GM12878 (cell line): Measurements from ENCODE around the gene OSGEP. TPM values are rescaled to one million over a fixed set of nuclear protein-coding genes. Genes with fewer than 3 reads are reported as not detected.

Experiments used
- ATAC-seq: fragments of 200-7000 bp; cut with Tn5 transposase; 3 replicates; pipeline ENCODE4 v1.9.1; 2020; ENCODE audit warnings: mild to moderate bottlenecking, moderate library complexity
- BruUV-seq: library from RNA; stranded (reverse); fragments of 400-500 nt; replicated peaks from 2 replicates; lab custom pipeline; 2021; lab: Mats Ljungman, UMichigan
- CTCF ChIA-PET: fragments of 300-600 bp; sonication (Branson Sonifier 250); formaldehyde crosslinking; extraction: SDS; loops from one replicate; lab custom pipeline; 2021; ENCODE audit warnings: inconsistent platforms; lab: Yijun Ruan, JAX
- POLR2A ChIA-PET: fragments of 350-600 bp; formaldehyde crosslinking; extraction: SDS; loops from one replicate; lab custom pipeline; 2021; ENCODE audit warnings: inconsistent platforms; lab: Charles Lee
- RAD21 ChIA-PET: fragments of 300-600 bp; sonication (Branson Sonifier 250); formaldehyde crosslinking; loops from one replicate; lab custom pipeline; 2023; ENCODE audit warnings: antibody characterized with exemption; ENCODE audit not compliant: unreplicated experiment; lab: Charles Lee
- SMC1A ChIA-PET: fragments of 300-600 bp; sonication (Branson Sonifier 250); formaldehyde crosslinking; loops from one replicate; lab custom pipeline; 2023; ENCODE audit not compliant: unreplicated experiment, uncharacterized antibody; lab: Charles Lee
- DNase-seq: peaks from one replicate; pipeline ENCODE4 v3.0.0-alpha.2; 2011; ENCODE audit warnings: low read depth, low spot score
- FAIRE-seq: peaks from 3 replicates; lab custom pipeline; 2011; peaks lifted over from hg19 to GRCh38; lab: Jason Lieb, UNC
- H2AFZ ChIP-seq: 2 replicates; pipeline ENCODE4 v1.6.0; 2011; ENCODE audit warnings: low read depth, low read length, control low read depth; ENCODE audit not compliant: control insufficient read depth
- H3K27ac ChIP-seq: 2 replicates; pipeline ENCODE4 v1.5.1; 2011; ENCODE audit warnings: control low read depth; ENCODE audit not compliant: control insufficient read depth, insufficient read depth
- H3K27me3 ChIP-seq, 2 experiments: replicated peaks in 1 of 2; 2 replicates each; pipeline versions ENCODE4 v1.6.0 to v1.6.1; 2011; ENCODE audit warnings: low read length in 1 of 2; ENCODE audit not compliant: control insufficient read depth in 2 of 2, insufficient read depth in 2 of 2
- H3K36me3 ChIP-seq, 2 experiments: 2 replicates each; pipeline ENCODE4 v1.5.1; 2011; ENCODE audit warnings: low read length in 1 of 2; ENCODE audit not compliant: control insufficient read depth in 2 of 2, insufficient read depth in 2 of 2
- H3K4me1 ChIP-seq: 2 replicates; pipeline ENCODE4 v1.6.1; 2011; ENCODE audit warnings: mild to moderate bottlenecking, low read length, moderate library complexity, mixed read lengths; ENCODE audit not compliant: control insufficient read depth, insufficient read depth
- H3K4me2 ChIP-seq: 2 replicates; pipeline ENCODE4 v1.6.0; 2011; ENCODE audit warnings: control low read depth; ENCODE audit not compliant: control insufficient read depth, insufficient read depth
- H3K4me3 ChIP-seq: fragments of 200-600 bp; sonication (generic); 2 replicates; pipeline ENCODE4 v1.5.1; 2016
- H3K79me2 ChIP-seq: 2 replicates; pipeline ENCODE4 v1.6.0; 2011; ENCODE audit warnings: low read length; ENCODE audit not compliant: control insufficient read depth, insufficient read depth
- H3K9ac ChIP-seq: 2 replicates; pipeline ENCODE4 v1.8.0; 2011; ENCODE audit warnings: low read length, control low read depth, mixed read lengths; ENCODE audit not compliant: control insufficient read depth, insufficient read depth
- H3K9me3 ChIP-seq: replicated peaks from 3 replicates; pipeline ENCODE4 v1.5.1; 2011; ENCODE audit warnings: mild to moderate bottlenecking, low read length; ENCODE audit not compliant: control insufficient read depth, insufficient read depth
- H4K20me1 ChIP-seq: 2 replicates; pipeline ENCODE4 v1.6.0; 2011; ENCODE audit not compliant: control insufficient read depth, insufficient read depth
- BCL11A ChIP-seq: IDR thresholded peaks from 2 replicates; pipeline ENCODE4 v1.6.1; 2011; ENCODE audit warnings: low read depth, low read length
- BMI1 ChIP-seq: fragments of 450-650 bp; IDR thresholded peaks from 2 replicates; pipeline ENCODE4 v1.6.1; 2016; ENCODE audit warnings: mild to moderate bottlenecking, moderate library complexity, borderline replicate concordance
- CBFB ChIP-seq: IDR thresholded peaks from 2 replicates; pipeline ENCODE4 v1.6.1; 2016; ENCODE audit warnings: antibody characterized with exemption, low read depth
- ESRRA ChIP-seq: IDR thresholded peaks from 2 replicates; pipeline ENCODE4 v1.6.1; 2012; ENCODE audit warnings: mild to moderate bottlenecking, low read length, improper control_type of control experiment
- ETV6 ChIP-seq, 2 experiments: fragments of 450-650 bp in 1 of 2; IDR thresholded peaks in 1 of 2; conservative IDR thresholded peaks in 1 of 2; 2 replicates each; pipeline ENCODE4 v1.6.1; 2014; ENCODE audit warnings: antibody characterized with exemption in 1 of 2, borderline replicate concordance in 1 of 2, low read depth in 1 of 2, mild to moderate bottlenecking in 1 of 2, moderate library complexity in 1 of 2
- FOS ChIP-seq: IDR thresholded peaks from 3 replicates; pipeline ENCODE4 v1.6.1; 2011; ENCODE audit warnings: borderline replicate concordance; ENCODE audit not compliant: insufficient read length; ENCODE audit errors: extremely low read depth
- HDAC6 ChIP-seq: fragments of 200-600 bp; sonication (generic); IDR thresholded peaks from one replicate; pipeline ENCODE4 v1.8.0; 2017; ENCODE audit warnings: antibody characterized with exemption; ENCODE audit not compliant: unreplicated experiment
- IKZF2 ChIP-seq, 2 experiments: fragments of 450-650 bp; IDR thresholded peaks; 2 replicates each; pipeline ENCODE4 v1.6.1; 2017; ENCODE audit warnings: mild to moderate bottlenecking in 2 of 2, moderate library complexity in 2 of 2
- PKNOX1 ChIP-seq: fragments of 450-650 bp; IDR thresholded peaks from 2 replicates; pipeline ENCODE4 v1.6.1; 2016; ENCODE audit warnings: mild to moderate bottlenecking
- RUNX3 ChIP-seq: IDR thresholded peaks from 2 replicates; pipeline ENCODE4 v1.6.1; 2012; ENCODE audit warnings: low read length, inconsistent platforms
- SIN3A ChIP-seq: IDR thresholded peaks from 2 replicates; pipeline ENCODE4 v1.6.1; 2012; ENCODE audit warnings: low read depth, low read length, improper control_type of control experiment
- SMARCA5 ChIP-seq: fragments of 450-650 bp; IDR thresholded peaks from 2 replicates; pipeline ENCODE4 v1.6.1; 2017; ENCODE audit warnings: mild to moderate bottlenecking
- SPI1 ChIP-seq: IDR thresholded peaks from 2 replicates; pipeline ENCODE4 v1.6.1; 2011; ENCODE audit warnings: low read depth, mild to moderate bottlenecking, low read length, moderate library complexity, borderline replicate concordance; ENCODE audit not compliant: insufficient read depth
- TCF12 ChIP-seq: IDR thresholded peaks from 2 replicates; pipeline ENCODE4 v1.6.1; 2011; ENCODE audit warnings: low read depth, mild to moderate bottlenecking, low read length
- TCF3 ChIP-seq: IDR thresholded peaks from 2 replicates; pipeline ENCODE4 v1.6.1; 2012; ENCODE audit warnings: low read depth, mild to moderate bottlenecking, low read length, borderline replicate concordance; ENCODE audit not compliant: insufficient read depth
- ZNF274 ChIP-seq: IDR thresholded peaks from one replicate; pipeline ENCODE4 v1.8.0; 2011; ENCODE audit not compliant: insufficient read length, insufficient read depth
- ZNF384 ChIP-seq: IDR thresholded peaks from 2 replicates; pipeline ENCODE4 v1.6.1; 2012; ENCODE audit warnings: low read depth, mild to moderate bottlenecking, low read length, improper control_type of control experiment, borderline replicate concordance
- WGBS: methylation state at CpG from one replicate; pipeline ENCODE4 v1.1.6; 2016; ENCODE audit warnings: low lambda C conversion rate; ENCODE audit not compliant: insufficient replicate concordance, insufficient coverage; ENCODE audit errors: missing lambda C conversion rate; 5-methylcytosine and 5-hydroxymethylcytosine counted together
- in situ Hi-C: fragments of 300-500 bp; cut with MboI; formaldehyde crosslinking; loops from 9 replicates; pipeline ENCODE4 v1.14.3; 2018; ENCODE audit warnings: mixed read lengths
- intact Hi-C: fragments of 100-400 bp; cut with micrococcal nuclease; formaldehyde crosslinking; loops from one replicate; pipeline ENCODE4 v1.14.2; 2022; ENCODE audit not compliant: unreplicated experiment
- polyA plus RNA-seq, 11 experiments: library from polyadenylated mRNA; depleted of rRNA in 4 of 11; unstranded in 6 of 11; stranded (reverse) in 5 of 11; fragments of >200 nt; fragmentation: Nextera tagmentation in 4 of 11; fragmentation: Illumina TruSeq in 1 of 11; extraction: Ambion mirVana in 4 of 11; extraction: Trizol in 1 of 11; gene quantifications; 1 replicate in 1 of 11; 2 replicates in 10 of 11; pipeline versions ENCODE4 v1.2.1 to v1.2.3, GENCODE V29; 2011 to 2016; ENCODE audit warnings: inconsistent platforms in 2 of 11, missing spikeins in 2 of 11, low read depth in 1 of 11
- total RNA-seq, 4 experiments: library from RNA; depleted of rRNA in 3 of 4; stranded (reverse); fragments of >200 nt in 3 of 4; fragmentation: Illumina TruSeq in 1 of 4; extraction: Trizol in 1 of 4; gene quantifications; 2 replicates each; pipeline versions ENCODE4 v1.2.1 to v1.2.3, GENCODE V29; 2013 to 2021

Gene OSGEP
- total and polyA plus RNA-seq, 10 of the 15 experiments (the other 5 are each of a cell fraction or from before 2014, with no cell fraction given), result 47.8 to 88.9 (median 52.8) TPM

GRCh38 chr14:20460458-20461224 lies 6.0 kb upstream of the OSGEP start:
- peak overlapping the region; percentile 87 for H3K27ac ChIP-seq
- TF ChIP-seq CBFB (no peak), IKZF2 (IDR thresholded peaks at IDR 0.05) (0 out of 4 replicates have a peak, but pooled peaks of 1 of the 2 experiments have one; percentile 1), PKNOX1 (peak; percentile 15; the same call in 1 of the 2 replicates), SPI1 (peak; percentile 69; the same call in 1 of the 2 replicates), FOS (no peak), ZNF274 (no peak), ZNF384 (no peak), SMARCA5 (0 out of 2 replicates have a peak, but pooled peaks have one; percentile 62), HDAC6 (no peak), RUNX3 (no peak; the same call in 1 of the 2 replicates), TCF3 (0 out of 2 replicates have a peak, but pooled peaks have one; percentile 17), ESRRA (no peak), BMI1 (no peak), TCF12 (0 out of 2 replicates have a peak, but pooled peaks have one; percentile 22), BCL11A (no peak), ETV6 (conservative IDR thresholded peaks at IDR 0.05 in 1 of 2, IDR thresholded peaks at IDR 0.05 in 1 of 2; ENCODE audit: borderline replicate concordance in 1 of 2, low read depth in 1 of 2) (peak in 1 of 2 experiments; percentile 73; a peak in 2 of 4 replicates), SIN3A (peak; percentile 24; the same call in 1 of the 2 replicates)
- POLR2A ChIA-PET, result interaction anchor here (0.8 to 1.4 kb wide), 12 partner anchors 8 to 223 kb away, joined by 3 to 14 read pairs (median 5); partner anchors contain the start of genes CCNB1IP1, PARP2, PNP and RNASE4
- CTCF ChIA-PET, result interaction anchor here (0.6 to 5.4 kb wide), 11 partner anchors 10 to 1020 kb away, joined by 3 to 39 read pairs (median 3); partner anchors contain the start of genes PNP and TEP1
- H3K4me1 ChIP-seq, result peaks cover 6% of the 10 kb centered on the region
- peak; percentile 75 for FAIRE-seq
- H3K36me3 ChIP-seq, result peaks cover 11 to 27% of the 10 kb centered on the region in 2 experiments
- H3K9ac ChIP-seq, result peak overlapping the region; percentile 80
- peaks cover 33% of the 10 kb centered on the region for H3K79me2 ChIP-seq
- SMC1A ChIA-PET, result interaction anchor here (0.9 to 4.7 kb wide), 8 partner anchors 29 to 220 kb away, joined by 3 to 49 read pairs (median 7); partner anchors contain the start of genes CCNB1IP1 and PARP2
- no peaks in the 10 kb centered on the region for H3K27me3 ChIP-seq
- no peaks in the 10 kb centered on the region for H4K20me1 ChIP-seq
- BruUV-seq, result no TSS peak
- peak overlapping the region; percentile 73 for H3K4me3 ChIP-seq
- intact Hi-C loops, result loop anchor here (1.0 to 5.0 kb wide), 5 partner anchors 23 to 222 kb away; partner anchors contain the start of genes CCNB1IP1, PARP2 and RNASE4
- peak overlapping the region; percentile 94 for H3K4me2 ChIP-seq
- in situ Hi-C loops, result loop anchor here (5.0 kb wide), 1 partner anchor 222 kb away; the partner anchor contains the start of gene RNASE4
- DNase-seq, result peak; percentile 27
- ATAC-seq, result peak; percentile 29
- no peak overlapping the region; the same call in 1 of the 2 replicates for H2AFZ ChIP-seq
- under 1% methylated on average over 30 of the region's 32 CpGs for WGBS
- H3K9me3 ChIP-seq, result no peaks in the 10 kb centered on the region
- RAD21 ChIA-PET, result interaction anchor here (0.7 to 3.7 kb wide), 11 partner anchors 29 to 153 kb away, joined by 3 to 21 read pairs (median 7); partner anchors contain the start of gene PARP2
